ENCODE measurements around the gene SPATA45. TPM values are rescaled to one million over a fixed set of nuclear protein-coding genes. Genes with fewer than 3 reads are reported as not detected.

Gene SPATA45
- total and polyA plus RNA-seq, 2 of the 13 experiments (the other 11 are each of a cell fraction or from before 2014, with no cell fraction given) = 0.17 to 0.64 TPM

DNA sequence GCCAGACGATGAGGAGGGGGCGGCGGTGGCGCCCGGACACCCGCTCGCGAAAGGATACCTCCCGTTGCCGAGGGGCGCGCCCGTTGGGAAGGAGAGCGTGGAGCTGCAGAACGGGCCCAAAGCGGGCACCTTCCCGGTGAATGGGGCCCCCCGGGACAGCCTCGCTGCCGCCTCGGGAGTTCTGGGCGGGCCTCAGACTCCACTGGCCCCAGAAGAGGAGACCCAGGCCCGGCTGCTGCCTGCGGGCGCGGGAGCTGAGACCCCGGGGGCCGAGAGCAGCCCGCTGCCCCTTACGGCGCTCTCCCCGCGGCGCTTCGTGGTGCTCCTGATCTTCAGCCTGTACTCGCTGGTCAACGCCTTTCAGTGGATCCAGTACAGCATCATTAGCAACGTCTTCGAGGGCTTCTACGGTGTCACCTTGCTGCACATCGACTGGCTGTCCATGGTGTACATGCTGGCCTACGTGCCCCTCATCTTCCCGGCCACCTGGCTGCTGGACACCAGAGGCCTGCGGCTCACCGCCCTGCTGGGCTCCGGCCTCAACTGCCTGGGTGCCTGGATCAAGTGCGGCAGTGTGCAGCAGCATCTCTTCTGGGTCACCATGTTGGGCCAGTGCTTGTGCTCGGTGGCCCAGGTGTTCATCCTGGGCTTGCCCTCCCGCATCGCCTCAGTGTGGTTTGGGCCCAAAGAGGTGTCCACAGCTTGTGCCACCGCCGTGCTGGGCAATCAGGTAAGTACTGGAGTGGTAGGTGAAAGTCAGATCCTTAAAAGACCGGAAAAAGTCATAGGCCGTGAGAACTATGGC is 11.2 kb upstream of the SPATA45 start (continued):
- TF ChIP-seq, protein P1, sequence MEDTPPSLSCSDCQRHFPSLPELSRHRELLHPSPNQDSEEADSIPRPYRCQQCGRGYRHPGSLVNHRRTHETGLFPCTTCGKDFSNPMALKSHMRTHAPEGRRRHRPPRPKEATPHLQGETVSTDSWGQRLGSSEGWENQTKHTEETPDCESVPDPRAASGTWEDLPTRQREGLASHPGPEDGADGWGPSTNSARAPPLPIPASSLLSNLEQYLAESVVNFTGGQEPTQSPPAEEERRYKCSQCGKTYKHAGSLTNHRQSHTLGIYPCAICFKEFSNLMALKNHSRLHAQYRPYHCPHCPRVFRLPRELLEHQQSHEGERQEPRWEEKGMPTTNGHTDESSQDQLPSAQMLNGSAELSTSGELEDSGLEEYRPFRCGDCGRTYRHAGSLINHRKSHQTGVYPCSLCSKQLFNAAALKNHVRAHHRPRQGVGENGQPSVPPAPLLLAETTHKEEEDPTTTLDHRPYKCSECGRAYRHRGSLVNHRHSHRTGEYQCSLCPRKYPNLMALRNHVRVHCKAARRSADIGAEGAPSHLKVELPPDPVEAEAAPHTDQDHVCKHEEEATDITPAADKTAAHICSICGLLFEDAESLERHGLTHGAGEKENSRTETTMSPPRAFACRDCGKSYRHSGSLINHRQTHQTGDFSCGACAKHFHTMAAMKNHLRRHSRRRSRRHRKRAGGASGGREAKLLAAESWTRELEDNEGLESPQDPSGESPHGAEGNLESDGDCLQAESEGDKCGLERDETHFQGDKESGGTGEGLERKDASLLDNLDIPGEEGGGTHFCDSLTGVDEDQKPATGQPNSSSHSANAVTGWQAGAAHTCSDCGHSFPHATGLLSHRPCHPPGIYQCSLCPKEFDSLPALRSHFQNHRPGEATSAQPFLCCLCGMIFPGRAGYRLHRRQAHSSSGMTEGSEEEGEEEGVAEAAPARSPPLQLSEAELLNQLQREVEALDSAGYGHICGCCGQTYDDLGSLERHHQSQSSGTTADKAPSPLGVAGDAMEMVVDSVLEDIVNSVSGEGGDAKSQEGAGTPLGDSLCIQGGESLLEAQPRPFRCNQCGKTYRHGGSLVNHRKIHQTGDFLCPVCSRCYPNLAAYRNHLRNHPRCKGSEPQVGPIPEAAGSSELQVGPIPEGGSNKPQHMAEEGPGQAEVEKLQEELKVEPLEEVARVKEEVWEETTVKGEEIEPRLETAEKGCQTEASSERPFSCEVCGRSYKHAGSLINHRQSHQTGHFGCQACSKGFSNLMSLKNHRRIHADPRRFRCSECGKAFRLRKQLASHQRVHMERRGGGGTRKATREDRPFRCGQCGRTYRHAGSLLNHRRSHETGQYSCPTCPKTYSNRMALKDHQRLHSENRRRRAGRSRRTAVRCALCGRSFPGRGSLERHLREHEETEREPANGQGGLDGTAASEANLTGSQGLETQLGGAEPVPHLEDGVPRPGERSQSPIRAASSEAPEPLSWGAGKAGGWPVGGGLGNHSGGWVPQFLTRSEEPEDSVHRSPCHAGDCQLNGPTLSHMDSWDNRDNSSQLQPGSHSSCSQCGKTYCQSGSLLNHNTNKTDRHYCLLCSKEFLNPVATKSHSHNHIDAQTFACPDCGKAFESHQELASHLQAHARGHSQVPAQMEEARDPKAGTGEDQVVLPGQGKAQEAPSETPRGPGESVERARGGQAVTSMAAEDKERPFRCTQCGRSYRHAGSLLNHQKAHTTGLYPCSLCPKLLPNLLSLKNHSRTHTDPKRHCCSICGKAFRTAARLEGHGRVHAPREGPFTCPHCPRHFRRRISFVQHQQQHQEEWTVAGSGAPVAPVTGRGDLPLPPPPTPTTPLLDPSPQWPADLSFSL (CRISPR knock-in tag; IDR thresholded peaks at IDR 0.05) = peak; percentile 46; the same call in 1 of the 2 replicates
- TF ChIP-seq, protein P2, sequence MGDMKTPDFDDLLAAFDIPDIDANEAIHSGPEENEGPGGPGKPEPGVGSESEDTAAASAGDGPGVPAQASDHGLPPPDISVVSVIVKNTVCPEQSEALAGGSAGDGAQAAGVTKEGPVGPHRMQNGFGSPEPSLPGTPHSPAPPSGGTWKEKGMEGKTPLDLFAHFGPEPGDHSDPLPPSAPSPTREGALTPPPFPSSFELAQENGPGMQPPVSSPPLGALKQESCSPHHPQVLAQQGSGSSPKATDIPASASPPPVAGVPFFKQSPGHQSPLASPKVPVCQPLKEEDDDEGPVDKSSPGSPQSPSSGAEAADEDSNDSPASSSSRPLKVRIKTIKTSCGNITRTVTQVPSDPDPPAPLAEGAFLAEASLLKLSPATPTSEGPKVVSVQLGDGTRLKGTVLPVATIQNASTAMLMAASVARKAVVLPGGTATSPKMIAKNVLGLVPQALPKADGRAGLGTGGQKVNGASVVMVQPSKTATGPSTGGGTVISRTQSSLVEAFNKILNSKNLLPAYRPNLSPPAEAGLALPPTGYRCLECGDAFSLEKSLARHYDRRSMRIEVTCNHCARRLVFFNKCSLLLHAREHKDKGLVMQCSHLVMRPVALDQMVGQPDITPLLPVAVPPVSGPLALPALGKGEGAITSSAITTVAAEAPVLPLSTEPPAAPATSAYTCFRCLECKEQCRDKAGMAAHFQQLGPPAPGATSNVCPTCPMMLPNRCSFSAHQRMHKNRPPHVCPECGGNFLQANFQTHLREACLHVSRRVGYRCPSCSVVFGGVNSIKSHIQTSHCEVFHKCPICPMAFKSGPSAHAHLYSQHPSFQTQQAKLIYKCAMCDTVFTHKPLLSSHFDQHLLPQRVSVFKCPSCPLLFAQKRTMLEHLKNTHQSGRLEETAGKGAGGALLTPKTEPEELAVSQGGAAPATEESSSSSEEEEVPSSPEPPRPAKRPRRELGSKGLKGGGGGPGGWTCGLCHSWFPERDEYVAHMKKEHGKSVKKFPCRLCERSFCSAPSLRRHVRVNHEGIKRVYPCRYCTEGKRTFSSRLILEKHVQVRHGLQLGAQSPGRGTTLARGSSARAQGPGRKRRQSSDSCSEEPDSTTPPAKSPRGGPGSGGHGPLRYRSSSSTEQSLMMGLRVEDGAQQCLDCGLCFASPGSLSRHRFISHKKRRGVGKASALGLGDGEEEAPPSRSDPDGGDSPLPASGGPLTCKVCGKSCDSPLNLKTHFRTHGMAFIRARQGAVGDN (CRISPR knock-in tag; IDR thresholded peaks at IDR 0.05) = peak; percentile 73
- TF ChIP-seq ZBTB7B (CRISPR knock-in tag; IDR thresholded peaks at IDR 0.05) = no peak
- TF ChIP-seq RCOR2 (CRISPR knock-in tag; IDR thresholded peaks at IDR 0.05) = no peak
- TF ChIP-seq ZSCAN22 (CRISPR knock-in tag; IDR thresholded peaks at IDR 0.05) = no peak
- 0 out of 2 replicates have a peak, but pooled peaks have one; percentile 3 for TF ChIP-seq ZNF782 (CRISPR knock-in tag; IDR thresholded peaks at IDR 0.05; ENCODE audit: borderline replicate concordance)
- TF ChIP-seq GATA4 (IDR thresholded peaks at IDR 0.05; ENCODE audit: borderline replicate concordance, low read depth) = no peak
- no peak for TF ChIP-seq ZNF180 (CRISPR knock-in tag; IDR thresholded peaks at IDR 0.05; ENCODE audit: borderline replicate concordance, low read depth)
- 0 out of 2 replicates have a peak, but pooled peaks have one; percentile 12 for TF ChIP-seq ZNF605 (CRISPR knock-in tag; IDR thresholded peaks at IDR 0.05)
- TF ChIP-seq, protein P3, sequence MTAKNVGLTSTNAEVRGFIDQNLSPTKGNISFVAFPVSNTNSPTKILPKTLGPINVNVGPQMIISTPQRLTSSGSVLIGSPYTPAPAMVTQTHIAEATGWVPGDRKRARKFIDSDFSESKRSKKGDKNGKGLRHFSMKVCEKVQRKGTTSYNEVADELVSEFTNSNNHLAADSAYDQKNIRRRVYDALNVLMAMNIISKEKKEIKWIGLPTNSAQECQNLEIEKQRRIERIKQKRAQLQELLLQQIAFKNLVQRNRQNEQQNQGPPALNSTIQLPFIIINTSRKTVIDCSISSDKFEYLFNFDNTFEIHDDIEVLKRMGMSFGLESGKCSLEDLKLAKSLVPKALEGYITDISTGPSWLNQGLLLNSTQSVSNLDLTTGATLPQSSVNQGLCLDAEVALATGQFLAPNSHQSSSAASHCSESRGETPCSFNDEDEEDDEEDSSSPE (CRISPR knock-in tag; IDR thresholded peaks at IDR 0.05) = no peak
- TF ChIP-seq, protein P4, sequence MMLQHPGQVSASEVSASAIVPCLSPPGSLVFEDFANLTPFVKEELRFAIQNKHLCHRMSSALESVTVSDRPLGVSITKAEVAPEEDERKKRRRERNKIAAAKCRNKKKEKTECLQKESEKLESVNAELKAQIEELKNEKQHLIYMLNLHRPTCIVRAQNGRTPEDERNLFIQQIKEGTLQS (CRISPR knock-in tag; IDR thresholded peaks at IDR 0.05) = peak; percentile 2; the same call in 1 of the 2 replicates
- TF ChIP-seq TBL1XR1 (IDR thresholded peaks at IDR 0.05; ENCODE audit: borderline replicate concordance, low read length, partially characterized antibody) = no peak
- no peak for TF ChIP-seq RFX3 (CRISPR knock-in tag; IDR thresholded peaks at IDR 0.05)
- TF ChIP-seq ZNF205 (CRISPR knock-in tag; IDR thresholded peaks at IDR 0.05) = no peak

Measured in HepG2 (cell line).